Measurements from ENCODE around the gene TGFBR3. TPM values are rescaled to one million over a fixed set of nuclear protein-coding genes. Genes with fewer than 3 reads are reported as not detected.
A peak's percentile ranks its signal among the peaks of the same experiment; 100 is the strongest.

Gene TGFBR3
- total and polyA plus RNA-seq, 8 donors, result 4.2 to 689 (median 71.5) TPM

GRCh38 chr1:91660708-91661107, 225.2 kb downstream of the TGFBR3 start:
- intact Hi-C loops (cut with DNase I; ENCODE audit: low total_unique reads), result no loop called here
- H3K4me3 ChIP-seq, result no peak overlapping the region
- H3K27me3 ChIP-seq, result no peaks in the 10 kb centered on the region
- H3K36me3 ChIP-seq, result no peaks in the 10 kb centered on the region
- TF ChIP-seq EP300 (IDR thresholded peaks at IDR 0.05), result no peak
- TF ChIP-seq POLR2AphosphoS5 (IDR thresholded peaks at IDR 0.05), result no peak
- TF ChIP-seq CTCF (IDR thresholded peaks at IDR 0.05), result no peak
- no peak for TF ChIP-seq POLR2A (IDR thresholded peaks at IDR 0.05)
- no peak overlapping the region for H3K27ac ChIP-seq
- no peak for DNase-seq
- H3K9me3 ChIP-seq, result peaks cover 0 to 16% (median 11%) of the 10 kb centered on the region in 4 donors
- H3K4me1 ChIP-seq, result no peaks in the 10 kb centered on the region

GRCh38 chr1:91655912-91656449, 230.0 kb downstream of the TGFBR3 start:
- peaks cover 0 to 13% (median 8%) of the 10 kb centered on the region in 4 donors for H3K9me3 ChIP-seq
- intact Hi-C loops (cut with DNase I; ENCODE audit: low total_unique reads), result no loop called here

GRCh38 chr1:91653183-91653582, 232.8 kb downstream of the TGFBR3 start:
- Histone ChIP-seq H3K36me3 (no peaks in the 10 kb centered on the region), H3K27me3 (no peaks in the 10 kb centered on the region), H3K27ac (no peak overlapping the region), H3K9me3 (no peaks in the 10 kb centered on the region), H3K4me3 (no peak overlapping the region), H3K4me1 (peaks cover 0 to 11% (median 9%) of the 10 kb centered on the region in 4 donors)
- DNase-seq, result no peak
- intact Hi-C loops (cut with DNase I; ENCODE audit: low total_unique reads), result no loop called here
- TF ChIP-seq CTCF (IDR thresholded peaks at IDR 0.05), result no peak
- TF ChIP-seq POLR2AphosphoS5 (IDR thresholded peaks at IDR 0.05), result no peak
- TF ChIP-seq EP300 (IDR thresholded peaks at IDR 0.05), result no peak
- no peak for TF ChIP-seq POLR2A (IDR thresholded peaks at IDR 0.05)
- 85 to 97% (median 89%) methylated on average over 1 of the region's 1 CpG for WGBS, 5 donors

More at GRCh38 chr1:91655912-91656449, 230.0 kb downstream of the TGFBR3 start:
- no peak overlapping the region for H3K27ac ChIP-seq
- TF ChIP-seq CTCF (IDR thresholded peaks at IDR 0.05), result no peak
- no peak for TF ChIP-seq POLR2AphosphoS5 (IDR thresholded peaks at IDR 0.05)
- TF ChIP-seq EP300 (IDR thresholded peaks at IDR 0.05), result no peak
- no peak for TF ChIP-seq POLR2A (IDR thresholded peaks at IDR 0.05)
- H3K4me3 ChIP-seq, result no peak overlapping the region
- DNase-seq, result no peak
- WGBS, 5 donors, result 71 to 93% (median 72%) methylated on average over 3 to 5 of the region's 5 CpGs
- H3K4me1 ChIP-seq, result peaks cover 0 to 11% (median 9%) of the 10 kb centered on the region in 4 donors
- no peaks in the 10 kb centered on the region for H3K36me3 ChIP-seq
- H3K27me3 ChIP-seq, result no peaks in the 10 kb centered on the region

GRCh38 chr1:91651661-91652071, 234.3 kb downstream of the TGFBR3 start:
- H3K4me3 ChIP-seq, result no peak overlapping the region
- H3K4me1 ChIP-seq, result peaks cover 0 to 11% (median 9%) of the 10 kb centered on the region in 4 donors
- no peaks in the 10 kb centered on the region for H3K9me3 ChIP-seq
- no peaks in the 10 kb centered on the region for H3K27me3 ChIP-seq
- WGBS, 5 donors, result 28 to 63% (median 54%) methylated on average over 5 of the region's 5 CpGs
- H3K27ac ChIP-seq, result peak overlapping the region in 4 of 5 donors; percentile 56 to 80 (median 72)
- intact Hi-C loops (cut with DNase I; ENCODE audit: low total_unique reads), result no loop called here
- TF ChIP-seq EP300 (IDR thresholded peaks at IDR 0.05) (no peak), POLR2A (IDR thresholded peaks at IDR 0.05) (no peak), POLR2AphosphoS5 (IDR thresholded peaks at IDR 0.05) (no peak), CTCF (IDR thresholded peaks at IDR 0.05) (no peak)
- peak in 1 of 2 donors; percentile 70 for DNase-seq
- H3K36me3 ChIP-seq, result no peaks in the 10 kb centered on the region

All from stomach (tissue), 9 donors.